Activated B cell treated with CpG ODN at 0.5 μM for 24 hours (primary cell): Measurements from ENCODE around the gene KIAA1549. TPM values are rescaled to one million over a fixed set of nuclear protein-coding genes. Genes with fewer than 3 reads are reported as not detected.
"Not testable (repeated sequence)": the region's sequence is repeated elsewhere in the genome, so short reads cannot be mapped to it uniquely, and the experiment has no call there.

Experiments
- ATAC-seq: fragments of 200-7000 bp; cut with Tn5 transposase; one replicate; pipeline ENCODE4 v1.10.0; 2021; ENCODE audit warnings: low read depth, mild to moderate bottlenecking, moderate library complexity
- CTCF ChIA-PET: fragments of 350-600 bp; sonication (Branson Sonifier 250); formaldehyde crosslinking; loops from one replicate; lab custom pipeline; 2021; ENCODE audit warnings: antibody characterized with exemption; lab: Charles Lee
- POLR2A ChIA-PET: fragments of 350-600 bp; sonication (Branson Sonifier 250); formaldehyde crosslinking; loops from one replicate; lab custom pipeline; 2021; ENCODE audit warnings: antibody characterized with exemption; lab: Charles Lee
- DNase-seq: peaks from one replicate; pipeline ENCODE4 v3.0.0; 2022
- H3K27ac Mint-ChIP-seq: one replicate; pipeline ENCODE4 v1.8.0; 2020; ENCODE audit warnings: mixed read lengths
- H3K27me3 Mint-ChIP-seq: one replicate; pipeline ENCODE4 v1.8.0; 2021; ENCODE audit warnings: mixed read lengths
- H3K36me3 Mint-ChIP-seq: one replicate; pipeline ENCODE4 v1.8.0; 2021; ENCODE audit warnings: low read depth, mixed read lengths
- H3K4me1 Mint-ChIP-seq: one replicate; pipeline ENCODE4 v1.8.0; 2021; ENCODE audit warnings: mixed read lengths
- H3K4me3 Mint-ChIP-seq: one replicate; pipeline ENCODE4 v1.8.0; 2020; ENCODE audit warnings: mild to moderate bottlenecking, mixed read lengths
- H3K9me3 Mint-ChIP-seq: one replicate; pipeline ENCODE4 v1.8.0; 2020; ENCODE audit warnings: mixed read lengths
- CTCF ChIP-seq: fragments of 200-600 bp; IDR thresholded peaks from one replicate; pipeline ENCODE4 v1.8.0; 2022; ENCODE audit warnings: antibody characterized with exemption, mild to moderate bottlenecking
- intact Hi-C: fragments of 100-400 bp; cut with micrococcal nuclease; formaldehyde crosslinking; loops from one replicate; pipeline ENCODE4 v1.15.1; 2024
- total RNA-seq: library from RNA; stranded (reverse); gene quantifications from 2 replicates; pipeline ENCODE4 v1.2.3, GENCODE V29; 2022

KIAA1549 gene
- total RNA-seq, 1 donor from 2014 or later: 0.42 TPM

- no peak for ATAC-seq
- Mint-ChIP-seq H3K27me3 (peaks cover 1% of the 10 kb centered on the region), H3K36me3 (no peaks in the 10 kb centered on the region), H3K9me3 (no peaks in the 10 kb centered on the region), H3K27ac (no peak overlapping the region), H3K4me1 (no peaks in the 10 kb centered on the region), H3K4me3 (no peak overlapping the region)
- ChIA-PET POLR2A (no interaction called here), CTCF (no interaction called here)
- intact Hi-C loops: no loop called here
- no peak for TF ChIP-seq CTCF
- no peak for DNase-seq
Observed at GRCh38 chr7:138814816-138815332, 166.3 kb downstream of the KIAA1549 start.

GRCh38 chr7:138813945-138814344 is 167.2 kb downstream of the KIAA1549 start:
- Mint-ChIP-seq H3K27me3 (peaks cover 1% of the 10 kb centered on the region), H3K4me3 (no peak overlapping the region), H3K4me1 (no peaks in the 10 kb centered on the region), H3K36me3 (no peaks in the 10 kb centered on the region), H3K9me3 (no peaks in the 10 kb centered on the region), H3K27ac (no peak overlapping the region)
- POLR2A ChIA-PET: no interaction called here
- CTCF ChIA-PET: no interaction called here
- TF ChIP-seq CTCF: no peak
- intact Hi-C loops: no loop called here
- DNase-seq (no peak), ATAC-seq (no peak)

GRCh38 chr7:138811327-138811726 is 169.9 kb downstream of the KIAA1549 start:
- H3K36me3 Mint-ChIP-seq, CTCF ChIA-PET, intact Hi-C loops, H3K27me3 Mint-ChIP-seq, H3K27ac Mint-ChIP-seq, POLR2A ChIA-PET, H3K9me3 Mint-ChIP-seq, DNase-seq, H3K4me3 Mint-ChIP-seq, H3K4me1 Mint-ChIP-seq, ATAC-seq: not testable (repeated sequence)

GRCh38 chr7:138809346-138809745 is 171.8 kb downstream of the KIAA1549 start:
- no peaks in the 10 kb centered on the region for H3K27me3 Mint-ChIP-seq
- ATAC-seq (no peak), DNase-seq (no peak)
- H3K4me1 Mint-ChIP-seq: no peaks in the 10 kb centered on the region
- ChIA-PET CTCF (no interaction called here), POLR2A (no interaction called here)
- no peak overlapping the region for H3K4me3 Mint-ChIP-seq
- no peaks in the 10 kb centered on the region for H3K36me3 Mint-ChIP-seq
- peaks cover 6% of the 10 kb centered on the region for H3K9me3 Mint-ChIP-seq
- intact Hi-C loops: no loop called here
- no peak overlapping the region for H3K27ac Mint-ChIP-seq
- TF ChIP-seq CTCF: no peak

GRCh38 chr7:138804618-138805017 is 176.6 kb downstream of the KIAA1549 start:
- Mint-ChIP-seq H3K4me3 (no peak overlapping the region), H3K36me3 (no peaks in the 10 kb centered on the region), H3K27ac (no peak overlapping the region), H3K4me1 (no peaks in the 10 kb centered on the region), H3K9me3 (peaks cover 6% of the 10 kb centered on the region), H3K27me3 (no peaks in the 10 kb centered on the region)
- CTCF ChIA-PET: no interaction called here
- no peak for ATAC-seq
- POLR2A ChIA-PET: interaction anchor here (0.6 kb wide), 1 partner anchor 720 kb away, joined by 4 read pairs; no protein-coding TSS in a partner anchor
- intact Hi-C loops: no loop called here
- DNase-seq: no peak
- TF ChIP-seq CTCF: no peak

GRCh38 chr7:138802706-138803105 is 178.5 kb downstream of the KIAA1549 start:
- Mint-ChIP-seq H3K9me3 (peaks cover 4% of the 10 kb centered on the region), H3K4me1 (no peaks in the 10 kb centered on the region), H3K4me3 (no peak overlapping the region), H3K27me3 (no peaks in the 10 kb centered on the region), H3K27ac (no peak overlapping the region), H3K36me3 (no peaks in the 10 kb centered on the region)
- no peak for TF ChIP-seq CTCF
- DNase-seq (no peak), ATAC-seq (no peak)
- ChIA-PET POLR2A (no interaction called here), CTCF (no interaction called here)
- intact Hi-C loops: no loop called here
